Fibroblast of skin of left biceps (primary cell): ENCODE results near the gene TRABD2A.

ENCODE experiments used
- DNase-seq, 2 experiments: peaks; one replicate each; pipeline ENCODE4 v3.0.0-alpha.2; 2013; ENCODE audit warnings: low read depth in 2 of 2

The TRABD2A gene

DNA sequence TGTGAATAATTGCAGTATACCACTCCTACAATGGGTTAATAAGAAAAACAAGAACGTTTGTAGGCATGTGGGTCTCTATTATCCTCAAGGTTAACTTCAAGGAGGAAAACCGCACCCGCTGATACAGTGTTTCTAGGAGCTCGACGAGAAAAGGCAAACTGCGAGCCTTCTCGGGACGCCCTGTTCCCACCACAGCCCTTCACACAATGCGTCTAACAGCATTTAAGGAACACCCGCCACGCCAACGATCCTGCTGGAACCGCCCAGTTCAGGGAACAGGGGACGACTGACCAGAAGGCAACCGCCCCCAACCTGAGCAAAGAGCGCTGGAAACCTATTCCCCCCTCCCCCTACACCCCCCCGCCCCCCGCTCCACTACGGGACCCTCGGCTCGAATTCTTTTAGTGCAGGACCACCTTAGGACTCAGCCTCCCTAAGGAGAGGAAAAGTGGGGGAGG is 23.9 kb upstream of the TRABD2A start:
- DNase-seq: no peak

DNA sequence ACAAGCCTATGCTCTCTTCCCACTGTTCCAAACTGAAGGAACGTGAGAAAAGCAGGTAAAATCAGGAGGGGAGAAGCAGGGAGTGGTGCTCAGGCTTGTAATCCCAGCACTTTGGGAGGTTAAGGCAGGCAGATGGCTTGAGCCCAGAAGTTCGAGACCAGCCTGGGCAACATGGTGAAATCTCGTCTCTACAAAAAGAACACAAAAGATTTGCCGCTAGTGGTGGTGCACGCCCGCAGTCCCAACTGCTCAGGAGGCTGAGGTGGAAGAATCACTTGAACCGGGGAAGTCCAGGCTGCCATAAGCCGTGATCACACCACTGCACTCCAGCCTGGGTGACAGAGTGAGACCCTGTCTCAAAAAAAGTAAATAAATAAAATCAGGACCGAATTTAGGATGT is 23.3 kb upstream of the TRABD2A start:
- DNase-seq: no peak

DNA sequence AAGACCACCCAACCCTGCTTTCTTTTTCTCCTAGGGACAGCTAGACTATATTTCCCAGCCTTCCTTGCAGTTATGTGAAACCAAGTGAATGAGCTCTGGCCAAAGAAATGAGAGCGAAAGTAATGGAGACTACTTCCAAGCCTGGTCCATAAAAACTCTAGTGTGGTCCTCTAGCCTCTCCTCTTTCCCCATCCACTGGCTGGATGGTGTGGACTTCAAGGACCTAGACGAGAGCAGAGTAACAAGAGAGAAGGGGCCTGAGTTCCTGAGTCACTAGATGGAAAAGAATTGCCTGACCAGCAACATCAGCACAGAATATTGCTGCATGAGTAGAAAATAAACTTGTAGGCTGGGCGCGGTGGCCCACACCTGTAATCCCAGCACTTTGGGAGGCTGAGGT is 21.6 kb upstream of the TRABD2A start:
- no peak for DNase-seq

DNA sequence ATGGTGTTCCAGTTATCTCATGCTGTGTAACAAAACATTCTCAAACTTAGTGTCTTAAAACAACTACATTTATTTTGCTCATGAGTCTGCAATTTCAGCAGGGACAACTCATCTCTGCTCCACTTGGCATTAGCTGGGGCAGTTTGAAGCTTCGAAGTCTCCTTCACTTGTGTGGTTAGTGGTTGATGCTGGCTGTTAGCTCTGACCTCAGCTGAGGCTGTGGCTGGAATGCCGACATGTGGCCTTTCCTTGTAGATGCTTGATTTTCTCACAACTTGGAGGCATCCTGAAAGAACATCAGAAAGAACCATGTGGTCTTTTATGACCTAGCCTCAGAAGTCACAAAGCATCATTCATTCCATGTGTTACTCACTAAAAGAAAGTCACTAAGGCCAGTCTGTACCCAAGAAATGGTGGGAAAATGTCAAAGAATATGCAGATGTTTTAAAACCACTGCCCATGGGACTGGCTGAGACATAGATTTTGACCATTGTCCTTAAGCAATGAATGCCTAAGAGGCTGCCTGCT is 20.8 kb upstream of the TRABD2A start:
- DNase-seq: no peak

DNA sequence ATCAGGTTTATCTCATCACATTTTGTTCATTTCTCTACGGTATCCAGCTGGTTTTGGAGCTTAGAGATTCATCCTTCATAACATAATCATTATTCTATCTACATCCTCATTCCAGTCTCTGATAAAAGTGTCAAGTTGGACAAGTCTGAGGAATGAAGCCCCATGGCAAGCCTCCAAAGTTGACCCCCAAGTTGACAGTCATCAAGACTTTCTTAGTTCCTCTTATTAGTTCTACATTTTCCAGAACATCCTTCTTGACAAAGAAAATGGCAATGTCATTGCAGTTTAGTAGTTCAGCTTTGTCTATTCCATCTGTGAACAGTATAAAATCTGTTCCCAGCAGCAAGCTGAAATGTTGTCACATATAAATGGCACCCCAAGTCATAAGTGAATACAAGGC is 20.1 kb upstream of the TRABD2A start:
- DNase-seq: no peak

DNA sequence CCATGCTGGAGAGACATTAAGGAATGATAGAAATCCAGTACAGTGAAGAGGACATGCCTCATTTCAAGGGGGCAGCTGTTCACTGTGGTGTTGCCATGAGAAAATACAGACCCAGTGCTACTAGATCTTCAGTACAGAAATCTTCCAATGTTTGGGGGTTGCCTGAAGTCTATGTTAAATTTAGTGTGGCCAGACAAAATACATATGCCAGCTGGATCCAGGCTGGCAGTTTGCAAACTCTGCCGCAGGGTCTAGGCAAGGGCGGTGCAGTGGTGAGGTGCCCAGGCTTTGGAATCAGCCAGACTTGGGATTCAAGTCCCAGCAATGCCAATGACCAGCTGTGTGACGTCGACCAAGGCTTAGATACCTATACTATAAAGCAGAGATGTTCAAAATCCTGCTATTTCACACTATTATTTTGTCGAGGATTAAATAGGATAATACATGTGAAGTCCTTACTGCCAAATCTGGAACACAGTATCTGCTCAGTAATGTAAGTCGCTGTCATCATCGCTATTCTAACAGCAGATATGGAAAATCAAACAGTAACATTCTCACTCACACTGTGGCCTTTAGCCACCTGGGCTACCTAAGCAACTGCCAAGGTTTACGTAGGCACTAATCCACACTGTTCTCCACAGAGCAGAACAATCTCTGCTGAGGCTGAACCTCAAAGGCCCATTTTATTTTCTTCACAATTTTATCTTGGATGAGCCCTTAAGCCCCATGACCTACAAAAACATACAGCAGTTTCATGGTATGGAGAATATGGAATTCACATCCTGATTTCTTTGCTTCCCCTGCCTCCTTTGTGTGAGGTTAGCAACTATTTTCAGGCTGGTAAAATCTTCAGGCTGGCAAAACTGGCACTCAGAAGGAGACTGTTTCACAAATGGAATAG is 18.7 kb upstream of the TRABD2A start:
- DNase-seq: no peak

DNA sequence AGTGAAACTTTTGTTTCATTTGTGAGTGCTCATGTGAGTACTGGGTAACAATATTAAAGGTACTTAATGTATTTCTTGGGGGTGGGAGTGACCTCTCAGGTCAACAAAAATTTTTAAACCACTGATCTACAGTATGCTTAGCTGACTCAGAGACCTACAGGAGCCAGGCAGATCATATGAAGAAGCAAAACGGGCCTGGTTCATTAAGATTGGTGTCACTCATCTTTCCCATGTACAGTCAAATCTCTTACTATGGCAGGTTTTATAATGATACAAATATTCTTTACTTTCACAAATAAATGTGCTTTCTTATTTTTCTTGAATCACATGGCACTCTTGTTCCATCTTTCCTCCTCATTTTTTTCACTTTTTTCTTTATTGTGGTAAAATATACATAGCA is 16.9 kb upstream of the TRABD2A start:
- DNase-seq: no peak

DNA sequence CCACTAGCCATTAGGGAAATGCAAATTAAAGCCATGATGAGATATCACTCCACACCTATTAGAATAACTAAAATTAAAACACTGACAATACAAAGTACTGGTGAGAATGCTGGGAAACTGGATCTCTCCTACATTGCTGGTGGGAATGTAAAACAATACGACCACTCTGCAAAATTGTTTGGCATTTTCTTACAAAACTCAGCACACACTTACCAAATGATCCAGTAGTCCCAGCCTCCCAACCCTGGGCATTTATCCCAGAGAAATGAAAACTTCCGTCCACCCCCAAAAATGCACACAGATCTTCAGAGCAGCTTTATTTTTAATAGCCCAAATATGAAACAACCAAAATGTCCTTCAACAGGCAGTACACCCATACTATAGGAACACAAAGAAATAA is 15.7 kb upstream of the TRABD2A start:
- DNase-seq: no peak

DNA sequence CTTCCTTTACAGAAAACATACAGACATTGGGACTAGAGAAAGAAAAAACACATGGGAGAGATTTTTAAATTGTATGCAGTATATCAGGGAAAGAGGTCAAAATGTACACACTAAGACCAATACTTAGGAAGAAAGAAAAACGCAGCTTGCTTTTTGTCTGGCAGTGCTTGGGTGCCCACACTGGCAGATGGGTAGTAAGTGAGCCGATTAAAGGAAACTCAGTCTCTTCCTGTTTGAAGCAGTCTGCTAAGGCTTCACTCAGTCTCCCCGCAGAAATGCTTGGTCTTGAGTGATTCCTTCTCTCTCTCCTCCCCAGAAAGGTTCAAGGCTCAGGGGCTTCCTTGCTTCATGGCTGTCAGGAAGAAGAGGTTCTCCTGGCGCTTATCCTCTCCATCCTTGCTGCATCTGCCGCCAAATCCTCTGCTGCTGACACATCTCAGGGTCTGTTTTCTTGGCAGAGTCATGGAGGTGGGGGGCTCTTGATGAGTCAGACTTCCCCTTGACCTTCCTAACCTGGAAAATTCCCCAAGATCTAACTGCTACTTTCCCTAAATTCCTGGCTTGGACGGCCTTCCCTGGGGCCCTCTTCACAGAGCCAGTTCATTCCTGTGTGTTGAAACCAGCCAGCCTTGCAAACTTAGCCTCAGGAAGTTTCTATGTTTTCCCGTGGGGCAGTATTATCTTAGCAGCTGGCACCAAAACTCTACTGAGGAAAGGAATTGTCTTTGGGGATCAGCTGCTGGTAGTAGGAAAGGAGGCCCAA is 14.1 kb upstream of the TRABD2A start:
- peak in 1 of 2 experiments; percentile 58 for DNase-seq

DNA sequence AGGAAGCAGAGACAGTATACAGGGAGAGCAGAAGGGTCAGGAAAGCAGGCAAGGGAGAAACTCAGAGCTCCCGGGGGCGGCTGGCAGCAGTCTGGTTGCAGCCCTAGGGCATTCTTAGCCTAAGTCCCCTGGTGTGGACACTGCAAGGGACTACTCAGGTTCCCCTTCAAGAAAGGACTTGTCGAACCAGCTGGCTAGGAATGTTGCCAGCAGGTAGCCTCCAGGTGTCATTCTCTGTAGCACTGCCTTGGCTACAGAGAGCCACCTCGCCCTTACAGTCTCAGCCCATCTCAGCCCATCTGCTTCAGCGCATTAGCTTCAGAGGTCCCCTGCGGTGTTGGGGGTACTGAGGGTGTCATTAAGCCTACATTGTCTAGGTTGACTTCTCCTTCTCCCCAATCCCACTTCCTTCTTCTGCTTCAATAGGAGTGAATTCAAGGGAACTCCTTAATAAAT is 13.3 kb upstream of the TRABD2A start:
- DNase-seq: no peak

DNA sequence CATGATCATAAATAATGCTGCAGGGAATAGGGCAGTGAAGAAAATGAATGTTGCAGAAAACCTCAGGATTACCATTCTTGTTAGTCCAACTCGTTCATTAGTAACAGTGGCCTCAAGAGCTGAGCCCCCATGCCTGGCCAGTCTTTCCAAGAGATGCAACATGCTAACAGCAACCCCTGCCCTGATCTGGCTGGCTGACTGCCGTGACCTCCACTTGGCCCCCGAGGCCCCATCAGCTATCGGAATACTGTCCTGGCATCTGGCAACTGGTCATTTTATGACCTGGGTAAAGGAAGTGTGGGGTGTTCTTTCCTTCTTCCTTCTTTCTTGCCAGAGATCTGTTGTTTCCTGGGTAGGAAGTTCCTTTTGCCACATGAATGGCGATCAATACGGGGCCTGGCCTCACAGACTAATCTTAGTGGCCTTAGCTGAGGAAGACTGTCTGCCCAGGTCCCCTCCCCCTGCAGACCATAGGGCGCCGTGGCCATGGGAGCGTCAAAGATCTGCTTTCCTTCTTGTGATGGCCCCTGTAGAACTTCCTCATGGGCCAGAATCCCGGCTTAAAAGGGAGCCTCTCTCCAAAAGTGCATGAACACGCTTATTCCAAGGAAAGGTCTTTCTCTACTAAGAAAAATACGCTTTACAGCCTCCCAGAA is 10.6 kb upstream of the TRABD2A start:
- no peak for DNase-seq

DNA sequence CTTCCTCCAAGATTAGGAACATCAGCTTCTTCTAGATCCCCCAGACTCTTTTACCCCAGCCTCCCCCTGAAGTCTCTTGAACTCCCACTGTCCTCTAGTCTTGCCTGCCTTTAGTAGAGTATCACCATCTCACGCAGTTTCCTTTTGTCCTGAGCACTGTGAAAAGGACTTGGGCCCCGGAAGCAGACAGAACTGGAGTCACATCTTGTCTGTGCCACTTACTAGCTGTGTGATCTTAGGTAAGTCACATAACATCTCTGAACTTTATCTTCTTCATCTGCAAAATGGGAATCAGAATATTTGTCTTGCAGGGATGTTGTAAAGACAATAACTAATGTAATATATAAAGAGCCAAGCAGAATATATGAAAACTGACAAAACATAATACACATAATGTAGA is 8.4 kb upstream of the TRABD2A start:
- no peak for DNase-seq

DNA sequence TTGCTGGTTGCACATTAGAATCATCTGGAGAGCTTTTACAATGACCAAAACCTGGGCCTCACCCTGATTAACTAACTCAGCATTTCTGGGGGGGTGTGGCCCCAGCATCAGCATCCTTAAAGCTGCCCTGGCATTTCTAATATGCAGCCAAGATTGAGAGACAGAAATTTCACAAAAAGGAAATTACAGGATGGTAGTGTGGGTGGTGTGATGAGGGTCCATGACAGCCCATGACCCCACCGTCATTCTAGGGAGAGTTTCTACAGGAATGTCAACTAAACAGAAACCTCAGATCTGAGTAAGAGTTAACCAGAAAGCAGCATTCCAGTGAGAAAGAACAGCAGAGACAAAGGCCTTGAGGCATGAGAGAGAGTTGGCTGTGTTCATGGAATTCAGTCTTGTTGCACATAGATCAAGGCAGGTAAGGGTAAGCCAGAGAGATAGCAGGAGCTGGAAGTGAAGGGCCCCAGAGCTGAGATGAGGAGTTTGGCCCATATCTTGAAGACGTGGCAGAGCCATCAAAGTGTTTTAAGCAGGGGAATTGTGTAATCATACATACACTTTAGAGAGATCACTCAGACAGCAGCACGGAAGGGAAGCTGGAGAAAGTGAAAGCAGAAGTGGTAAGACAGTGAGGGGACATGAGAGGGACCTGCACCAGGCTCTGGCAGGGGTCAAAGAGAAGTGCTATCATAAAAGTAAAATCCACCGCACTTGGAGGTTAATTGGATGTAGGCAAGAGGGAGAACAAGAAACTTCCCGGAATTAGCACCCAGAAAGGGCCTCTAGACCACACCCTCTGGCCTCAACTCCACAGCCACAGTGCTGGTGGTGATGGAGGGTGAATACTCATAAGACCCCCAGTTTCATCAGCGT is 7.8 kb upstream of the TRABD2A start:
- DNase-seq: no peak

DNA sequence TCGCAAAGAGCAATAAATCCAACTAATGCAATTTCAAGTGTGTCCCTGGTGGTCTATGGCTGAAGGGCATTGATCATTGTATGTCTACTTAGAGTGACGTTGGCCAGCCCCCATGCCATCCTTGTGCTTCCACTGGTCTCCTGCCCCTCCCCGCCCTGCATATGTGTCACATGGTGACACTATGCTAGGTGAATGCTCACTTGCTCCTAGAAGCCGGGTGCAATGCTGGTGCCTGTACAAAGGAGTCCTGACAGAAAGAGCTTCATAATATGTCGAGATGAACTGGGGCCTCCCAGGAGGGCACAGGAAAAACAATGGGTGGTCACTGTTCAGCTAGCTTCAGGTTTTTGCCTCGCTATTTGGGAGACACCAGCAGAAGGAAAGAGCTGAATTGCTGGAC is 5.9 kb upstream of the TRABD2A start:
- no peak for DNase-seq

DNA sequence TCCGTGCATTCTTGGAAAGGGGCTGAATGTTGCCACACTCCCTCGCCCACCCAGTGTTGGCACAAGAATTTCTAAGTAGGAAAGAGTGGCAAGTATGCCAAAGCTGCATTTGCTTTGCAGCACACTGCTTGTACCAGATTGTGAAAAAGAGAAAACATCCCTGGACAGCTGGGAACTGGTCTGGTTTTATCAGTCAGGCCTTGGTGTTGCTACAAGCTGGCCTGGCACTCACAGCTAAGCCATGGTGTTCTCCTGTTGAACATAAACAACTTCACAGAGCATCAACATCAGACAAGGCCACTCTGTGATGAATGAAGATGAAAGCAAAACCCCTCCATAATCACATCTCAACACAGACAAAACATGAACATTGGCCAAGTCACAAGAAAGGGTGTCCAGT is 4.2 kb upstream of the TRABD2A start:
- DNase-seq: no peak

DNA sequence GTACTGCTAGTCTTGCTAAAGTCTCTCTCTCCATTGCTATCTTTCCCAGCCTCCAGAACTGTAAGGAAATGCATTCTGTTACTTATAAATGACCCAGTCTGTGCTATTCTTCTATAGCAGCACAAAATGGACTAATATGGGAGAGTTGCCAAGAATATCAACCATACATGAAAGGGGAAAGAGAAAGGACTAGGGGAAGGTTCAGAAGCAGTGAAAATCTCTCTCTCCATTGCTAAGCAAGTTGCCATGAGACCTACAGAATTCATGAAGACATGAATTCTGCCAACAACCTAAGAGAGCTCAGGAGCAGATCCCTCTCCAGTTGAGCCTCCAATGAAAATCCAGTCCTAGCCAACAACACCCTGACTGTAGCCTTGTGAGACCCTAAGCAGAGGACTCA is 3.6 kb upstream of the TRABD2A start:
- no peak for DNase-seq

DNA sequence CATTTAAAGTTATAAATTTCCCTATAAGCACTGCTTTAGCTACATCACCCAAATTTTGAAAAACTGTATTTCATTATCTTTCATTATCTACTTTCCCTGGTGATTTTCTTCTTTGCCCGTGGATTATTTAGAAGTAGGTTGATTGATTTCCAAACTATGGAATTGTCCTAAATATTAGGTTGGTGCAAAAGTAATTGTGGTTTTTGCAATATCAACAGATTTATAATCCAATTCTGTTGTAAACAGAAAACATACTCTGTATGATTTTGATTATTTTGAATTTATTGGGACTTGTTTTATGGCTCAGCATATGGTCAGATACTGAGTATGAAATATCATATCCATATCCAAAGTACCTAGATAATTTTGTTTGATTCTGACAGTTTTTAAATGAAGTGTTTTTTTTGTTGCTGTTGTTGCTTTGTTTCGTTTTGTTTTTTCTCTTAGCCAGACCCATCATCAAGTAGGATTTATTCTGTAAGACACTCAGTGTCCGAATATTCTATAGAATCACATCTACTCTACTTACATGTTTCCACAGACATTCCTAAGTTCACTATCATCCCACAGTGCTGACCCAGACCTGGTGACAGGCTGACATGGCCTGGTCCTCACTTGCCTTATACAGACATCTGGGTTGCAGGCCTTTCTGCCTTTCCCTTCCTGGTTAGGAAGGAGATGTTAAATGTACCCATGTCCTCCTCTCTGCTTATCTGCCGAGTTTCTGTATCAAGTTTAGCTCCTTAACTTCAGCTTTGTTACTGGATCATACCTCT is 2.1 kb upstream of the TRABD2A start:
- DNase-seq: no peak

DNA sequence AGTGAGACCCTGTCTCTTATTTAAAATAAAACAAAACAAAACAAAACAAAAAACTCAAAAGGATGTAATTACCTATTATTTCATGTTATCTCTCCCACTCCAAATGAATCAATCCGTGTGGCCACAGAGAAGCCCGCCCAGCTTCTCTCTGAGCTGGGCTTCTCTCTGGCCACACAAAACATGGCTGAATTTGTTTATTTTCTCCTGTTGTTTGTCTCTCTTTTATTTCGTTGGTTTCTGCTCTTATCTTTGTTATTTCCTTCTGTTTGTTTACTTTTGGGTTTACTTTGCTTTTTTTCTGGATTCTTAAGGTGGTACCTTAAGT is 1.5 kb upstream of the TRABD2A start:
- no peak for DNase-seq

DNA sequence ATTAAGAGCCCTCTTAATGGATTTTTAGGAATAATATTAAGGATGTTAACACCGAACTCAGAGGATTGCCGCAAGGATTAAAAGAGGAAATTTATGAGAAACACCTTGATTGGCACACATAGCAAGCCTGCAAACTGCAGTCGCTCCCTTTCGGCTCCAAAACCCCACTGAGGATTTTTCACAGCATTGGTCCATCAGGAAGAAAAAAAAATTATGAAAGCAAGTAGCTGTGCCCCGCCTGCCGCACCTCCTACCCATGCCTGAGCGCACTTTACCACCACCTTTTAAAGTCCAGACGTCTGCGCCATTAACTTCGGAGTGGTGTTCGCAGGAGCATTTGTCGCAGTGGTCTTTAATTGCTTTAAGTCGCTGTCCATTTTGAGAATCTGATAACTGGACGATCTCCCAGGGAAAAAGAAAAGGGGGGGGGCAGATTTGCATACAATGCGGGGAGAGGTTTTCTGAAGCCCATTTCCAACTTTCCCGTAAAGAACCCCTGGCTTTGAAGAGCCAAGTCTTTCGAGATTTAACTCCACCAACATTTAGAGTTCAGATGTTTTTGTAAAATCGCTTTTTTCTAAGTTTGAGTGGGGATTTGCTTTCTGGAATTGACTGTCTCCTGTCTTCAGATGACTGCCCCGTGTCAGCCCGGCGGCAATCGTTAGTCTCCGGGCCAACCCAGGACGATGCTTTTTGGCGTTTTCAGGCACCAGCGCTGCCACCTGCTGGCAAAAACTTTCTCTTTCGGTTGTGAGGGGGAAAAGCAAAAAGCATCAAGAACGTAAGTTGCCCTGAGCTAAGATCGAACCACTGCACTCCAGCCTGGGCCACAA is 913 bp upstream of the TRABD2A start:
- DNase-seq: no peak

DNA sequence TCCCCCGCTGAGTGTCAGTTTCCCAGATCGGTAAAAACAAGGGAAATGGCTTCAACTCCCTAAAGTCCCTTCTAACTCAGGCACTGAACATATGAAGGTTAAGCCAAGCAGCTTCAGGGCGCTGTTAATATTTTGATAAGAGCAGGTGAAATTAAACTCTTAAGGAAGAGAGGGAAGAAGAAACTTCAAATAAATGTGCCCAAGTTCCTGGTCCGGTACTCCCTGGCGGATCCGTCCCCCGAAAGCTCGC is 564 bp downstream of the TRABD2A start:
- no peak for DNase-seq
